Testis (tissue), 2 donors: ENCODE data around the gene RIPOR3.

Experiments
- POLR2A ChIP-seq: fragments of 450-650 bp; IDR thresholded peaks from one replicate; pipeline ENCODE4 v1.6.1; 2017; ENCODE audit warnings: antibody characterized with exemption, mild to moderate bottlenecking, moderate library complexity
- TF ChIP-seq, protein P1 (sequence below), 3 experiments: fragments of 450-650 bp in 2 of 3; fragments of 200-600 bp in 1 of 3; sonication (generic) in 1 of 3; IDR thresholded peaks; one replicate each; pipeline ENCODE4 v1.5.1; 2016 to 2019; ENCODE audit warnings: antibody characterized with exemption in 3 of 3, mild to moderate bottlenecking in 2 of 3, moderate library complexity in 1 of 3

DNA sequence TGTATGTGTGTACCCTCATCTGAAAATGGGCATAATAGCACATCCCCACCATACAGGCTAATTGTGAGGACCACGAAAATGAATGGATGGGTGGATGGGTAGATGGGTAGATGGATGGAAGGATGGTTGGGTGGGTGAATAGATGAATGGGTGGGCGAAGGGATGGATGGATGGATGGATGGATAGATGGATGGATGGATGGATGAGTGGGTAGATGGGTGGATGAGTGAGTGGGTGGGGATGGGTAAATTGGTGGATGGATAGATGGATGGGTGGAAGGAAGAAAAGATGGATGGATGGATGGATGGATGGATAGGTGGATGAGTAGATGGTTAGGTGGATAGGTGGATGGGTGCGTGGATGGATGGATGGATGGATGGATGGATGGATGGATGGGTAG lies 19.7 kb downstream of the RIPOR3 start:
- TF ChIP-seq, protein P1, sequence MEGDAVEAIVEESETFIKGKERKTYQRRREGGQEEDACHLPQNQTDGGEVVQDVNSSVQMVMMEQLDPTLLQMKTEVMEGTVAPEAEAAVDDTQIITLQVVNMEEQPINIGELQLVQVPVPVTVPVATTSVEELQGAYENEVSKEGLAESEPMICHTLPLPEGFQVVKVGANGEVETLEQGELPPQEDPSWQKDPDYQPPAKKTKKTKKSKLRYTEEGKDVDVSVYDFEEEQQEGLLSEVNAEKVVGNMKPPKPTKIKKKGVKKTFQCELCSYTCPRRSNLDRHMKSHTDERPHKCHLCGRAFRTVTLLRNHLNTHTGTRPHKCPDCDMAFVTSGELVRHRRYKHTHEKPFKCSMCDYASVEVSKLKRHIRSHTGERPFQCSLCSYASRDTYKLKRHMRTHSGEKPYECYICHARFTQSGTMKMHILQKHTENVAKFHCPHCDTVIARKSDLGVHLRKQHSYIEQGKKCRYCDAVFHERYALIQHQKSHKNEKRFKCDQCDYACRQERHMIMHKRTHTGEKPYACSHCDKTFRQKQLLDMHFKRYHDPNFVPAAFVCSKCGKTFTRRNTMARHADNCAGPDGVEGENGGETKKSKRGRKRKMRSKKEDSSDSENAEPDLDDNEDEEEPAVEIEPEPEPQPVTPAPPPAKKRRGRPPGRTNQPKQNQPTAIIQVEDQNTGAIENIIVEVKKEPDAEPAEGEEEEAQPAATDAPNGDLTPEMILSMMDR (IDR thresholded peaks at IDR 0.05), result no peak
- no peak for TF ChIP-seq POLR2A
